CD8-positive, alpha-beta memory T cell (primary cell): ENCODE measurements around the gene TOM1L2. TPM values are rescaled to one million over a fixed set of nuclear protein-coding genes. Genes with fewer than 3 reads are reported as not detected.

ENCODE experiments used
- CTCF ChIA-PET: fragments of 350-600 bp; sonication (Branson Sonifier 250); formaldehyde crosslinking; loops from one replicate; lab custom pipeline; 2021; ENCODE audit warnings: antibody characterized with exemption; lab: Charles Lee
- POLR2A ChIA-PET: fragments of 350-600 bp; sonication (Branson Sonifier 250); formaldehyde crosslinking; loops from one replicate; lab custom pipeline; 2021; ENCODE audit warnings: antibody characterized with exemption; lab: Charles Lee
- DNase-seq, 5 donors: peaks; one replicate each; pipeline versions ENCODE4 v3.0.0 to v3.0.0-alpha.2; 2020 to 2022; ENCODE audit warnings: mixed read lengths in 1 of 5
- H3K27ac ChIP-seq: one replicate; pipeline ENCODE4 v1.7.0; 2013; ENCODE audit warnings: low read depth, mild to moderate bottlenecking, low read length, moderate library complexity
- H3K27me3 ChIP-seq: 2 replicates; pipeline ENCODE4 v1.7.0; 2013; ENCODE audit warnings: low read length, mild to moderate bottlenecking; ENCODE audit not compliant: insufficient read depth, poor library complexity, severe bottlenecking
- H3K36me3 ChIP-seq: 2 replicates; pipeline ENCODE4 v1.7.0; 2013; ENCODE audit warnings: mild to moderate bottlenecking, low read length, moderate library complexity; ENCODE audit not compliant: insufficient read depth
- H3K4me1 ChIP-seq: 2 replicates; pipeline ENCODE4 v1.7.0; 2013; ENCODE audit warnings: mild to moderate bottlenecking, low read length, moderate library complexity; ENCODE audit not compliant: insufficient read depth
- H3K4me3 ChIP-seq: 2 replicates; pipeline ENCODE4 v1.7.0; 2013; ENCODE audit warnings: mild to moderate bottlenecking, low read length
- H3K9me3 ChIP-seq: 2 replicates; pipeline ENCODE4 v1.7.0; 2013; ENCODE audit warnings: mild to moderate bottlenecking, low read length
- H3K27ac Mint-ChIP-seq, 8 donors: one replicate each; pipeline ENCODE4 v1.8.0; 2020 to 2021; ENCODE audit warnings: mixed read lengths in 8 of 8, mild to moderate bottlenecking in 6 of 8, inconsistent platforms in 3 of 8, moderate library complexity in 3 of 8
- H3K27me3 Mint-ChIP-seq, 2 donors: one replicate each; pipeline ENCODE4 v1.8.0; 2020 to 2021; ENCODE audit warnings: mixed read lengths in 2 of 2, mild to moderate bottlenecking in 1 of 2, moderate library complexity in 1 of 2
- H3K36me3 Mint-ChIP-seq, 3 donors: one replicate each; pipeline ENCODE4 v1.8.0; 2020 to 2021; ENCODE audit warnings: mixed read lengths in 3 of 3, inconsistent platforms in 1 of 3, mild to moderate bottlenecking in 1 of 3
- H3K4me1 Mint-ChIP-seq, 3 donors: one replicate each; pipeline ENCODE4 v1.8.0; 2020 to 2021; ENCODE audit warnings: mixed read lengths in 3 of 3, inconsistent platforms in 1 of 3, mild to moderate bottlenecking in 1 of 3
- H3K4me3 Mint-ChIP-seq, 7 donors: one replicate each; pipeline ENCODE4 v1.8.0; 2020 to 2021; ENCODE audit warnings: mixed read lengths in 7 of 7, mild to moderate bottlenecking in 6 of 7, moderate library complexity in 4 of 7, inconsistent platforms in 2 of 7
- H3K9me3 Mint-ChIP-seq, 5 donors: one replicate each; pipeline ENCODE4 v1.8.0; 2020 to 2022; ENCODE audit warnings: mixed read lengths in 5 of 5, mild to moderate bottlenecking in 3 of 5, moderate library complexity in 2 of 5, inconsistent platforms in 1 of 5
- polyA plus RNA-seq: library from polyadenylated mRNA; unstranded; fragments of 300-500 nt; fragmentation: Illumina TruSeq; gene quantifications from one replicate; pipeline ENCODE4 v1.2.3, GENCODE V29; 2021
- total RNA-seq, 2 experiments: library from RNA; stranded (reverse); gene quantifications; one replicate each; pipeline ENCODE4 v1.2.3, GENCODE V29; 2021

TOM1L2 gene
- total and polyA plus RNA-seq, 3 experiments from 2014 or later: 6.5 to 11.3 (median 10.0) TPM

DNA sequence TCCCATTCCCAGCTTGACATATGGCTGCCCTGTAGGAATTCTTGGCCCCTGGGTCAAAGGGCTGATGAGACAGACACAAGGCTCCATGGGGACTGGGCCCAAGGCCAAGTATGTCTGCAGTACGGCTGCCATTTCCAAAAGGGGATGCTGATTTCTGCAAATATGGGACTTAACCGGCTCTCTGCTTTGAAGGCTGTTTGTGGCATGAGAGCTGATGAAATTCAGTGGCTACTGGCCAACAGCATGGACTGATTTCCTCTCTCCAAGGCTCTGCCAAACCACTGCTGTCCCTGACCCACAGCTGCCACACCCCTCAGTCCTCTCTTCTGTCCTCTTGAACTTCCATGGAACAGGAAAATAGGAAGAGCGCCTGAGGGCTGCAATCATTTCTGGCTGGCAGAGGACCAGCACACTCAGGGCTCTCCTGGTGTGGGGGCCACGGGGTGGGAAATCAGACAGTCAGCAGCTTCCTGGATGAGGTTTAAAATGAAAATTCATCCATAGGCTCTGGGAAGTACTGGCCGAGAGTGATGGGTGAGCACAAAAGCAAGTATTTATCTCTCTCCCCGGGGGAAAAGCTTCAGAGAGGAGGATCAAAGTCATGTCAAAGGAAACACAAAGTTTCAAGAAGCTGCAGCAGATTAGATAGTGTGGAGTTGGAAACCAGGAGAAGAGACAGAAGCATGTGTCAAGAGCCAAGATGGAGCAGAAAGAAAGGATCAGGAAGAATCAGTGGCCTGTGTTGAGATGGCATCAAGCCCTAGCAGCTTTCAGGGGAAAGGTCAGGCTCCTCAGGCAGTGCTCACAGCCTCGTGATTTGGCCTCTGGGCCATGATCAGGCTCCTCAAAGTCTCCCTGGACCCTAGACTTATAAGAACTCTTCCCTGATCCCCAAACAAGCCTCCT, 71.3 kb downstream of the TOM1L2 start:
- Histone ChIP-seq H3K36me3 (peaks cover 23% of the 10 kb centered on the region), H3K27ac (no peak overlapping the region), H3K9me3 (no peaks in the 10 kb centered on the region), H3K27me3 (no peaks in the 10 kb centered on the region), H3K4me1 (no peaks in the 10 kb centered on the region), H3K4me3 (no peak overlapping the region)
- Mint-ChIP-seq H3K4me1 (peaks cover 0 to 8% (median 2%) of the 10 kb centered on the region in 3 donors), H3K36me3 (peaks cover 0 to 59% (median 17%) of the 10 kb centered on the region in 3 donors), H3K27ac (no peak overlapping the region), H3K4me3 (peak overlapping the region in 1 of 7 donors; percentile 32), H3K27me3 (no peaks in the 10 kb centered on the region), H3K9me3 (no peaks in the 10 kb centered on the region)
- ChIA-PET CTCF (interaction anchor here (0.7 to 1.3 kb wide), 4 partner anchors 10 to 133 kb away, joined by 3 read pairs; no protein-coding TSS in a partner anchor), POLR2A (no interaction called here)
- DNase-seq: no peak

DNA sequence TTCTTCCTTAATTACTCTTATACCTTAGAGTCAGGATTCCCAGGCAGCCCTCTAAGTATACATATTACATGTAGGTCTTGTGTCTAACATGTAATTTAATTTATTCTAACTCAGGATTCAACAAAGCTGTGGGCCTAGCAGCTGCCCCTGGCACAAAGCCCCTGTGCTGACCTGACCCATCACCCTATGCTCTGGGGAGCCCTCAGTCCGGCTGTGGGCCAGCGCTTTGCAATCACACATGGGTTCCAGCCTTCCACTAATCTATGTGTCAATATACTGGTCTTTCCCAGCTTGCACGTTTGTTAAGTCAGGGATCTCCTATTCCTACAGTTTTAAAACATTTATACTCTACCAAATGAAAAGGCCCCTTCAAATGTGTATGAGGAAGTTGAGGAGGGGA, 72.7 kb downstream of the TOM1L2 start:
- H3K4me1 Mint-ChIP-seq: peaks cover 0 to 8% (median 2%) of the 10 kb centered on the region in 3 donors
- Histone ChIP-seq H3K27ac (no peak overlapping the region), H3K4me1 (no peaks in the 10 kb centered on the region), H3K36me3 (peaks cover 29% of the 10 kb centered on the region), H3K4me3 (no peak overlapping the region), H3K9me3 (no peaks in the 10 kb centered on the region), H3K27me3 (no peaks in the 10 kb centered on the region)
- POLR2A ChIA-PET: no interaction called here
- H3K4me3 Mint-ChIP-seq: no peak overlapping the region
- H3K27me3 Mint-ChIP-seq: no peaks in the 10 kb centered on the region
- no peak for DNase-seq
- H3K27ac Mint-ChIP-seq: no peak overlapping the region
- H3K36me3 Mint-ChIP-seq: peaks cover 0 to 59% (median 15%) of the 10 kb centered on the region in 3 donors
- CTCF ChIA-PET: no interaction called here
- no peaks in the 10 kb centered on the region for H3K9me3 Mint-ChIP-seq

DNA sequence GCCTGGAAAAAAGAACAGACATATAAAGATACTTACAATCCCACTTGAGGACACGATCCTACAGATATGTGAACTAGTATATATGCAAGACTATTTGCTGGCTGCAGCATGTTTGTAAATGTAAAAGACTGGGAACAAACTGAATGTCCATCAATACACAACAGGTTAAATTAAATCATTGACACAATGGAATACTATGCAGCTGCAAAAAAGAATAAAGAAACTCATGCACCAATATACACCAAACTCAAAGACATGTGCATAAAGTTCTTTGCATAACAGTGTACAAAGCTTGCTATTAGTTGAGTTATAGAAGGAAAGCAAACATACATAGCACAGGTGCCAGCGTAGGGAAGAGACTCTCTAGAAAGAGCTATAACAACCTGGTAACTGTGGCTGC, 73.5 kb downstream of the TOM1L2 start:
- Mint-ChIP-seq H3K27ac (no peak overlapping the region), H3K9me3 (no peaks in the 10 kb centered on the region), H3K36me3 (peaks cover 0 to 67% (median 16%) of the 10 kb centered on the region in 3 donors), H3K4me1 (peaks cover 0 to 8% (median 2%) of the 10 kb centered on the region in 3 donors), H3K27me3 (no peaks in the 10 kb centered on the region), H3K4me3 (no peak overlapping the region)
- Histone ChIP-seq H3K27me3 (no peaks in the 10 kb centered on the region), H3K9me3 (no peaks in the 10 kb centered on the region), H3K36me3 (peaks cover 29% of the 10 kb centered on the region), H3K4me3 (no peak overlapping the region), H3K4me1 (no peaks in the 10 kb centered on the region), H3K27ac (no peak overlapping the region)
- DNase-seq: no peak
- CTCF ChIA-PET: interaction anchor here (1.1 kb wide), 1 partner anchor 20 kb away, joined by 3 read pairs; no protein-coding TSS in a partner anchor
- POLR2A ChIA-PET: no interaction called here

DNA sequence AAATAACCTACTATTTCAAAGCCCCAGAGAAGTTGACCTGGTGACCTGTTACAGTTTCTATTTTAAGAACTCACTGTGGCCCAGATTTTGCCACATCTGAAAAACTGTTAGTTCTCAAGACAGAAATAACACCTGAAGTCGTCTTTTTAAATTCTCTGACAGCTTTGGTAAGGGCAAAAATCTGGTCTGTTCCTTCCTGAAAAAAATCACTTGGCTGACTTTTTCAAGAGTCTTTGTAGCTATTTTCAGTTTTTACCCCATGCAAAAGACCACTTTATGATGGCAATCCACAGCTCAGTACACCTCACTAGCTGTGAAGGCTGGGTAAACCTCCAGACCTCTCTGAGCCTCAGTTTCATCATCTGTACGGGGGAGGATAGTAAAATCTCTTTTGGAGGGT, 74.8 kb downstream of the TOM1L2 start:
- Histone ChIP-seq H3K4me3 (no peak overlapping the region), H3K4me1 (no peaks in the 10 kb centered on the region), H3K27ac (no peak overlapping the region), H3K27me3 (no peaks in the 10 kb centered on the region), H3K36me3 (peaks cover 29% of the 10 kb centered on the region), H3K9me3 (no peaks in the 10 kb centered on the region)
- H3K27ac Mint-ChIP-seq: peak overlapping the region in 2 of 8 donors; percentile 27 to 48
- H3K27me3 Mint-ChIP-seq: no peaks in the 10 kb centered on the region
- no peaks in the 10 kb centered on the region for H3K9me3 Mint-ChIP-seq
- no peak for DNase-seq
- peaks cover 0 to 75% (median 21%) of the 10 kb centered on the region in 3 donors for H3K36me3 Mint-ChIP-seq
- ChIA-PET POLR2A (no interaction called here), CTCF (interaction anchor here (1.1 to 1.3 kb wide), 3 partner anchors 9 to 22 kb away, joined by 3 to 4 read pairs (median 3); no protein-coding TSS in a partner anchor)
- peak overlapping the region in 1 of 7 donors; percentile 41 for H3K4me3 Mint-ChIP-seq
- H3K4me1 Mint-ChIP-seq: peaks cover 0 to 8% (median 2%) of the 10 kb centered on the region in 3 donors

DNA sequence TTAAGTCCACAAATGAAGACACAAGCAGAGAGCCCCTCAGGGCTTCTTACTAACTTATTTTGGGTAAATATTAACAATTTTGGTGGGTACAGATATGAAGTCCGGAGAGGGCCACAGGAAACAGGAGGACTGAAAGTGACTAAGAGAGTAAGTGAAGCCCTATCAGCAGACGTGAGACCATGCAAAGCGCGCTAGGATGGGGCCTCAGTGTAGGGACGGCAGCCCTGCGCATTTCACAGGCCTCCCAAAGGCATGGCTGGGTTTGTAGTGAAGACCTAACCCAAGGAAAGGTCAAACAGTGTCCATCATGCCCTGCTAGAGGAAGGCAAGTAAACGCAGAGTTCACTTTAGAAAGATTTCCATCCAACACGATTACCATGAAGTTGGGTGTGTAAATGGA, 75.5 kb downstream of the TOM1L2 start:
- no peak overlapping the region for H3K4me3 Mint-ChIP-seq
- CTCF ChIA-PET: interaction anchor here (1.2 to 1.3 kb wide), 2 partner anchors 8 to 12 kb away, joined by 3 to 4 read pairs; no protein-coding TSS in a partner anchor
- no peaks in the 10 kb centered on the region for H3K4me1 ChIP-seq
- H3K4me3 ChIP-seq: no peak overlapping the region
- no peaks in the 10 kb centered on the region for H3K9me3 Mint-ChIP-seq
- H3K4me1 Mint-ChIP-seq: peaks cover 0 to 8% (median 2%) of the 10 kb centered on the region in 3 donors
- H3K27me3 Mint-ChIP-seq: no peaks in the 10 kb centered on the region
- DNase-seq: no peak
- H3K9me3 ChIP-seq: no peaks in the 10 kb centered on the region
- POLR2A ChIA-PET: no interaction called here
- H3K27ac ChIP-seq: no peak overlapping the region
- peaks cover 0 to 80% (median 21%) of the 10 kb centered on the region in 3 donors for H3K36me3 Mint-ChIP-seq
- peak overlapping the region in 1 of 8 donors; percentile 17 for H3K27ac Mint-ChIP-seq
- H3K36me3 ChIP-seq: peaks cover 29% of the 10 kb centered on the region
- no peaks in the 10 kb centered on the region for H3K27me3 ChIP-seq

DNA sequence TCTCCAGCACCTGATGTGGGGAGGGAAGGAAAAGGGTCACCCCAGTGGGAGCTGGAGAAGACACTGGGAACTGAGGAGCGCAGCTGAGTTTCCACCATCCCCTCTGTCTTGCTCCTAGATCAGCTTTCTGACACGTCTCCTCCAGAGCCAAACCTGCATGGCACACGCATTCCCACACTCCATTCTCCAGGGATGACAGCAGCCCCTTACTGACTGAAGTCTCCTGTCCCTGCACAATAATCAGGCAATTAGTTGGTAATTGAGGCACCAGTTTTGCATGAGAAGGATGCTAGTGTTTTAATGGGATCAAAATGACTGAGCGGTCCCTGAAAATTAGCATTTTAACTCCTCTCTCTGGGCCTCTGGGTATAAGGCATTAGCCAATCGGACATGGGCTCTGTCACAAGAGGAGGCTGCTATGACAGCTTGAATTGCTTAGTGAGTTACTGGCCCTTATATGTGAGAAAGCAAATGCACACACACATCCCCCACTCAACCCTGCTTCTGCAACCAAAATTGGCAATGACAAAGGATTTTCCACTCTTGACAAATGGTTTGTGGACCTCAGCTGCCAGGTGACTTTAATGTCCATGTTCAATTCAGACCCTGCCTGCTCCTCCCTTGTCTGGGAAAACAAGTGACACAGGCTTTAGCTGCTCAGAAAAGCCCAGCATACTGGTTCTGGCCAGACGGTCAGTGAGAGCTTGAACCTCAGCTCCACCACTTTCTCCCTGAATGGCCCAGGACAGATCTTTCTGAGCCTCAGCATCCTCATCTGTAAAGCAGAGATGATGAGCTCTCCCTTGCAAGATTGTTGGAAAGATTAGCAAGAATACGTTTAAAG, 78.2 kb downstream of the TOM1L2 start:
- H3K27ac Mint-ChIP-seq: no peak overlapping the region
- H3K27ac ChIP-seq: no peak overlapping the region
- H3K36me3 Mint-ChIP-seq: peaks cover 0 to 82% (median 23%) of the 10 kb centered on the region in 3 donors
- no peaks in the 10 kb centered on the region for H3K9me3 ChIP-seq
- H3K4me1 Mint-ChIP-seq: peaks cover 0 to 8% (median 2%) of the 10 kb centered on the region in 3 donors
- ChIA-PET CTCF (interaction anchor here (1.4 kb wide), 1 partner anchor 139 kb away, joined by 3 read pairs; no protein-coding TSS in a partner anchor), POLR2A (no interaction called here)
- no peaks in the 10 kb centered on the region for H3K4me1 ChIP-seq
- no peak overlapping the region for H3K4me3 ChIP-seq
- H3K27me3 Mint-ChIP-seq: peaks cover 0 to 2% of the 10 kb centered on the region in 2 donors
- DNase-seq: no peak
- no peaks in the 10 kb centered on the region for H3K9me3 Mint-ChIP-seq
- H3K36me3 ChIP-seq: peaks cover 27% of the 10 kb centered on the region
- no peak overlapping the region for H3K4me3 Mint-ChIP-seq
- H3K27me3 ChIP-seq: no peaks in the 10 kb centered on the region

DNA sequence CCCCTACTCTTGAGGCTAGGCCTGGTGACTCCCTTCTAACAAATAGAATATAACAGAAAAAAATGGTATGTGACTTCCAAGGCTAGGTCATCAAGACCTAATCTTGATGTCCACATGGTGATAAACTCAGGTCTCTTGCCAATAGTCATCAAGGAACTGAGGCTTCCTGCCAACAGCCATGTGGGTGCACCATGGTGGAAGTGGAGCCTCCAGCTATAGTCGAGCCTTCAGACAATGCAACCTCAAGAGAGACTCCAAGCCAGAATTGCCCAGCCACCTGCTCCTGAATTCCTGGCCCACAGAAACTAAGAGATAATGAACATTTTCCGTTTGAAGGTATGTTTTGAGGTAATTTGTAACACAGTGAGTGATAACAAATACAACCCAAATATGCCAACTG, 79.5 kb downstream of the TOM1L2 start:
- CTCF ChIA-PET: no interaction called here
- no peaks in the 10 kb centered on the region for H3K27me3 ChIP-seq

More for the DNA sequence above, 79.5 kb downstream of the TOM1L2 start:
- no peak overlapping the region for H3K4me3 ChIP-seq
- no peaks in the 10 kb centered on the region for H3K9me3 ChIP-seq
- H3K36me3 Mint-ChIP-seq: peaks cover 0 to 77% (median 20%) of the 10 kb centered on the region in 3 donors
- H3K4me3 Mint-ChIP-seq: no peak overlapping the region
- H3K36me3 ChIP-seq: peaks cover 17% of the 10 kb centered on the region
- peaks cover 0 to 2% of the 10 kb centered on the region in 2 donors for H3K27me3 Mint-ChIP-seq
- H3K4me1 Mint-ChIP-seq: peaks cover 0 to 4% (median 2%) of the 10 kb centered on the region in 3 donors
- H3K9me3 Mint-ChIP-seq: no peaks in the 10 kb centered on the region
- peak overlapping the region in 1 of 8 donors; percentile 12 for H3K27ac Mint-ChIP-seq
- POLR2A ChIA-PET: interaction anchor here (0.7 kb wide), 1 partner anchor 146 kb away, joined by 5 read pairs; no protein-coding TSS in a partner anchor
- no peak for DNase-seq
- H3K4me1 ChIP-seq: no peaks in the 10 kb centered on the region
- no peak overlapping the region for H3K27ac ChIP-seq
